ENCODE measurements around the gene LRP2BP. TPM values are rescaled to one million over a fixed set of nuclear protein-coding genes. Genes with fewer than 3 reads are reported as not detected.

LRP2BP gene
- total and polyA plus RNA-seq, 2 of the 4 experiments (the other 2 are of a cell fraction), result 0.10 to 0.18 TPM

DNA sequence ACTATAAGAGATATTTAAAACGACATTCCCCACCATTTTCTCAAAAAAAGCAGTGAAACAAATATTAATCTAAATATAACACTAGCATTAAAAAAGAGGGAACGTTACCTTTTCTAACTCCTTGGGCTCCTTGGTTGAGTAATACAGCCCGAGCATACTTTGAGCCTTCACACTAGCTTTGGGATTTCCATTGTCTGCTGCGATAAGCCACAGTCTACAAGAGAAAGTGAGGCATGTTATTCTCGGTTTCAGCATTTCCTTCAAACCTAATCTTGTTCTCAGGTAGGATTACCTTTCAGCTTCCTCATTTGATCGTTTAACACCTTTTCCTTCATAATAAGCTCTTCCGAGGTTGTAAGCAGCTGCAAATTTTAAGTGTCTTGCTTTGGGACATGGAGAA, 21.7 kb downstream of the LRP2BP start:
- H3K27me3 ChIP-seq (ENCODE audit: control insufficient read depth, insufficient read depth, low read length), result no peaks in the 10 kb centered on the region
- H4K5ac ChIP-seq (ENCODE audit: low read depth, low read length), result no peak overlapping the region
- dilution Hi-C loops (cut with HindIII; ENCODE audit: low sequenced_read_pairs, unreplicated experiment), result no loop called here
- no peak overlapping the region for H4K8ac ChIP-seq (ENCODE audit: low read depth in 2 of 2, low read length in 2 of 2)
- no peak overlapping the region for H3K9ac ChIP-seq (ENCODE audit: low read depth, low read length)
- CTCF ChIA-PET, result no interaction called here
- H4K20me1 ChIP-seq (ENCODE audit: insufficient read depth, low read length), result no peaks in the 10 kb centered on the region
- TF ChIP-seq, protein P1, sequence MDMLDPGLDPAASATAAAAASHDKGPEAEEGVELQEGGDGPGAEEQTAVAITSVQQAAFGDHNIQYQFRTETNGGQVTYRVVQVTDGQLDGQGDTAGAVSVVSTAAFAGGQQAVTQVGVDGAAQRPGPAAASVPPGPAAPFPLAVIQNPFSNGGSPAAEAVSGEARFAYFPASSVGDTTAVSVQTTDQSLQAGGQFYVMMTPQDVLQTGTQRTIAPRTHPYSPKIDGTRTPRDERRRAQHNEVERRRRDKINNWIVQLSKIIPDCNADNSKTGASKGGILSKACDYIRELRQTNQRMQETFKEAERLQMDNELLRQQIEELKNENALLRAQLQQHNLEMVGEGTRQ (IDR thresholded peaks at IDR 0.05; ENCODE audit: low read depth, low read length), result no peak
- no peak for TF ChIP-seq NFE2L2 (IDR thresholded peaks at IDR 0.05; ENCODE audit: low read depth, low read length)
- no peak for TF ChIP-seq MAZ (IDR thresholded peaks at IDR 0.05; ENCODE audit: borderline replicate concordance, low read depth, low read length)
- no peak for TF ChIP-seq RFX5 (IDR thresholded peaks at IDR 0.05; ENCODE audit: low read depth, low read length)
- no peak for TF ChIP-seq SMC3 (IDR thresholded peaks at IDR 0.05; ENCODE audit: low read depth, low read length)
- TF ChIP-seq, protein P2, sequence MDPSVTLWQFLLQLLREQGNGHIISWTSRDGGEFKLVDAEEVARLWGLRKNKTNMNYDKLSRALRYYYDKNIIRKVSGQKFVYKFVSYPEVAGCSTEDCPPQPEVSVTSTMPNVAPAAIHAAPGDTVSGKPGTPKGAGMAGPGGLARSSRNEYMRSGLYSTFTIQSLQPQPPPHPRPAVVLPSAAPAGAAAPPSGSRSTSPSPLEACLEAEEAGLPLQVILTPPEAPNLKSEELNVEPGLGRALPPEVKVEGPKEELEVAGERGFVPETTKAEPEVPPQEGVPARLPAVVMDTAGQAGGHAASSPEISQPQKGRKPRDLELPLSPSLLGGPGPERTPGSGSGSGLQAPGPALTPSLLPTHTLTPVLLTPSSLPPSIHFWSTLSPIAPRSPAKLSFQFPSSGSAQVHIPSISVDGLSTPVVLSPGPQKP (IDR thresholded peaks at IDR 0.05; ENCODE audit: borderline replicate concordance, low read depth, low read length), result no peak
- no peak for TF ChIP-seq MXI1 (IDR thresholded peaks at IDR 0.05; ENCODE audit: borderline replicate concordance, low read depth, low read length)
- TF ChIP-seq CEBPB (IDR thresholded peaks at IDR 0.05; ENCODE audit: low read depth, low read length), result no peak
- TF ChIP-seq BHLHE40 (IDR thresholded peaks at IDR 0.05; ENCODE audit: low read depth, low read length), result no peak
- no peak for TF ChIP-seq FOS (IDR thresholded peaks at IDR 0.05; ENCODE audit: low read depth, low read length)
- TF ChIP-seq CHD1 (IDR thresholded peaks at IDR 0.05; ENCODE audit: low read depth, low read length), result no peak
- no peak overlapping the region for H3K56ac ChIP-seq (ENCODE audit: extremely low read depth, insufficient read depth, low read length)
- H3K4ac ChIP-seq (ENCODE audit: low read depth, low read length), result no peak overlapping the region
- peaks cover 8% of the 10 kb centered on the region for H3K36me3 ChIP-seq (ENCODE audit: control insufficient read depth, insufficient read depth, low read length)
- intact Hi-C loops (cut with micrococcal nuclease), result no loop called here
- H2BK20ac ChIP-seq (ENCODE audit: low read depth, low read length), result no peak overlapping the region
- no peak overlapping the region for H3K27ac ChIP-seq (ENCODE audit: insufficient read depth, low read length)
- H2BK120ac ChIP-seq (ENCODE audit: low read depth, low read length), result no peak overlapping the region
- peaks cover 4% of the 10 kb centered on the region; the same call in 1 of the 2 replicates for H3K9me1 ChIP-seq (ENCODE audit: insufficient read depth, low read length)
- H3K4me3 ChIP-seq (ENCODE audit: insufficient read depth, low read depth, low read length), result no peak overlapping the region
- no peak overlapping the region for H3K14ac ChIP-seq (replicated peaks; ENCODE audit: low read depth, low read length)
- H3K4me1 ChIP-seq (ENCODE audit: control insufficient read depth, insufficient read depth, low read length), result no peaks in the 10 kb centered on the region
- no peak overlapping the region for H4K91ac ChIP-seq (ENCODE audit: insufficient read depth, low read depth, low read length)
- no peaks in the 10 kb centered on the region for H3K9me3 ChIP-seq (ENCODE audit: control insufficient read depth, insufficient read depth, low read length)
- H3K23ac ChIP-seq (ENCODE audit: low read depth, low read length), result no peak overlapping the region
- 93% methylated on average over 2 of the region's 7 CpGs; no CpG with 5 or more reads in 1 of the 2 experiments for WGBS, 2 experiments (ENCODE audit: extremely low coverage in 2 of 2, insufficient read length in 1 of 2)
- H2AK9ac ChIP-seq (replicated peaks; ENCODE audit: low read depth, low read length, poor library complexity), result no peak overlapping the region
- H2AK5ac ChIP-seq (ENCODE audit: low read depth, low read length), result no peak overlapping the region
- POLR2A ChIA-PET (ENCODE audit: unreplicated experiment), result no interaction called here
- in situ Hi-C loops (cut with MboI; ENCODE audit: low sequenced_read_pairs), result no loop called here
- ATAC-seq (ENCODE audit: low read depth) (no peak), DNase-seq (no peak)
- no peak overlapping the region for H2BK15ac ChIP-seq (ENCODE audit: low read depth, low read length)
- BruUV-seq (replicated peaks), result no TSS peak
- no peaks in the 10 kb centered on the region for H3K79me1 ChIP-seq (ENCODE audit: low read depth in 1 of 2, low read length in 2 of 2)
- no peak overlapping the region for H3K18ac ChIP-seq (ENCODE audit: low read depth, low read length)
- no peak overlapping the region for H3K4me2 ChIP-seq (ENCODE audit: low read depth, low read length)
- no peak overlapping the region for H2AFZ ChIP-seq (replicated peaks; ENCODE audit: low read length, poor library complexity)
- no peak overlapping the region for H2BK5ac ChIP-seq (ENCODE audit: low read depth, low read length, poor library complexity, severe bottlenecking)

Measured in IMR-90 (cell line).